Measurements from ENCODE around the gene SELENON. TPM values are rescaled to one million over a fixed set of nuclear protein-coding genes. Genes with fewer than 3 reads are reported as not detected.

SELENON gene
- total RNA-seq, 1 experiment from 2014 or later = 57.2 TPM

DNA sequence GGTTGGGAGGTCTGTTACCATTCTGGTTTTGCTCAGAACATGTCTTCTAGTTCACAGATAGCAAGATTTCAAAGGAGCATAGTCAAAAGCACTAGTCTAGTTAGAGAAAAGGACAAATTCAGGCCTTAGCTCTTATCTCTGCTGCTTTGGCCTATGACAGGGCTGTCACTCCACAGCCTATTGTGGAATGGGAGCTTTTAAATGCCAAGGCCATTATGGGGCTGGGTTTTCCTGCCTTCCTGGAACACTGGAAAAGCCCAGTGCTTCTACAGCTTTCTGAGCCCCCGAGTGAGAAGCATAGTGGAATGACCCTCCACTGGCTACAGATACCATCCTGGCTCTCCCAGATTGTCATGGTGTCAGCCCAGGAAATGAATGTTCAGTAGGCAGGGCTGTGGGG lies 29.1 kb downstream of the SELENON start:
- Histone ChIP-seq H3K36me3 (ENCODE audit: control insufficient read depth, insufficient read depth, low read length) (peaks cover 38% of the 10 kb centered on the region), H3K4me3 (ENCODE audit: low read depth in 2 of 2, low read length in 2 of 2) (no peak overlapping the region), H3K27me3 (ENCODE audit: control insufficient read depth, insufficient read depth, low read length) (no peaks in the 10 kb centered on the region), H3K9me3 (ENCODE audit: control insufficient read depth, insufficient read depth, low read depth, low read length) (no peaks in the 10 kb centered on the region), H3K4me1 (ENCODE audit: control insufficient read depth, insufficient read depth, low read length) (no peaks in the 10 kb centered on the region), H3K27ac (ENCODE audit: low read length) (no peak overlapping the region)
- POLR2A ChIA-PET = no interaction called here
- BruUV-seq (replicated peaks) = no TSS peak
- intact Hi-C loops (cut with micrococcal nuclease; ENCODE audit: unreplicated experiment) = no loop called here
- TF ChIP-seq, protein P1, sequence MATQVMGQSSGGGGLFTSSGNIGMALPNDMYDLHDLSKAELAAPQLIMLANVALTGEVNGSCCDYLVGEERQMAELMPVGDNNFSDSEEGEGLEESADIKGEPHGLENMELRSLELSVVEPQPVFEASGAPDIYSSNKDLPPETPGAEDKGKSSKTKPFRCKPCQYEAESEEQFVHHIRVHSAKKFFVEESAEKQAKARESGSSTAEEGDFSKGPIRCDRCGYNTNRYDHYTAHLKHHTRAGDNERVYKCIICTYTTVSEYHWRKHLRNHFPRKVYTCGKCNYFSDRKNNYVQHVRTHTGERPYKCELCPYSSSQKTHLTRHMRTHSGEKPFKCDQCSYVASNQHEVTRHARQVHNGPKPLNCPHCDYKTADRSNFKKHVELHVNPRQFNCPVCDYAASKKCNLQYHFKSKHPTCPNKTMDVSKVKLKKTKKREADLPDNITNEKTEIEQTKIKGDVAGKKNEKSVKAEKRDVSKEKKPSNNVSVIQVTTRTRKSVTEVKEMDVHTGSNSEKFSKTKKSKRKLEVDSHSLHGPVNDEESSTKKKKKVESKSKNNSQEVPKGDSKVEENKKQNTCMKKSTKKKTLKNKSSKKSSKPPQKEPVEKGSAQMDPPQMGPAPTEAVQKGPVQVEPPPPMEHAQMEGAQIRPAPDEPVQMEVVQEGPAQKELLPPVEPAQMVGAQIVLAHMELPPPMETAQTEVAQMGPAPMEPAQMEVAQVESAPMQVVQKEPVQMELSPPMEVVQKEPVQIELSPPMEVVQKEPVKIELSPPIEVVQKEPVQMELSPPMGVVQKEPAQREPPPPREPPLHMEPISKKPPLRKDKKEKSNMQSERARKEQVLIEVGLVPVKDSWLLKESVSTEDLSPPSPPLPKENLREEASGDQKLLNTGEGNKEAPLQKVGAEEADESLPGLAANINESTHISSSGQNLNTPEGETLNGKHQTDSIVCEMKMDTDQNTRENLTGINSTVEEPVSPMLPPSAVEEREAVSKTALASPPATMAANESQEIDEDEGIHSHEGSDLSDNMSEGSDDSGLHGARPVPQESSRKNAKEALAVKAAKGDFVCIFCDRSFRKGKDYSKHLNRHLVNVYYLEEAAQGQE (IDR thresholded peaks at IDR 0.05; ENCODE audit: insufficient read depth in 1 of 2, low read depth in 2 of 2, low read length in 1 of 2) = no peak
- TF ChIP-seq CTCF (IDR thresholded peaks at IDR 0.05) (no peak), SIN3A (IDR thresholded peaks at IDR 0.05; ENCODE audit: borderline replicate concordance, insufficient read depth, low read depth, low read length) (no peak), TCF7L2 (IDR thresholded peaks at IDR 0.05; ENCODE audit: low read depth, low read length) (no peak)
- no peak for ATAC-seq
- DNase-seq (ENCODE audit: low read depth, low spot score) = no peak
- CTCF ChIA-PET = no interaction called here
- in situ Hi-C loops (cut with HindIII; ENCODE audit: low pct_unique_long_range_greater_than_20kb, low sequenced_read_pairs) = no loop called here

DNA sequence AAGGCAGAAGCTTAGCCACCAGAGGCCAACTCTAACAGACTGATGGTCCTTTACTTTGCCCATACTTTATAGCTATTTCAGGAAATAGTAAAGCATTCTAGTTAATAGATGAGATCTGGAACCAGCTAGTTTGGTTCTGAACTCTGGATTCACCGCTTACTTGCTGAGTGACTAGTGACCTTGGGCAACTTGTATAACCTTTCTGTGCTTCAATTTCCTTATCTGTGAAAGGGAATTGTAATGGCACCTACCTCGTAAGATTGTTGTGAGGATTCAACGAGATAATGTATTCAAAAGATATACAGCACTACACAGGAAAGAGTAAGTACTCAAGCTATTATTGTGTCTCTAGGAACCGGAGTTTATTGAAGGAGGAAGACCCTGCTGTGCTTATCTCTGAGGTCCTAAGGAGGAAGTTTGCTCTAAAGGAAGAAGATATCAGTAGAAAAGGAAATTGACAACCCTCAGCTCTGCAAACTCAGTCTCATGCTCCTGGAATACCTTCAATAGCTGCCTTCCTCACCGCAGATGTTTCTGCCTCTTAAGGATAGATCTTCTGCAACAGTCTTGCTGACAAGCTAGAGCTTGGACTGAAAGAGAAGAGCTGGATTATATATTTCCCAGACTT lies 31.7 kb downstream of the SELENON start:
- ChIA-PET CTCF (no interaction called here), POLR2A (no interaction called here)
- in situ Hi-C loops (cut with HindIII; ENCODE audit: low pct_unique_long_range_greater_than_20kb, low sequenced_read_pairs) = no loop called here
- DNase-seq (ENCODE audit: low read depth, low spot score) (no peak), ATAC-seq (no peak)
- Histone ChIP-seq H3K9me3 (ENCODE audit: control insufficient read depth, insufficient read depth, low read depth, low read length) (no peaks in the 10 kb centered on the region), H3K36me3 (ENCODE audit: control insufficient read depth, insufficient read depth, low read length) (peaks cover 39% of the 10 kb centered on the region), H3K4me3 (ENCODE audit: low read depth in 2 of 2, low read length in 2 of 2) (no peak overlapping the region), H3K4me1 (ENCODE audit: control insufficient read depth, insufficient read depth, low read length) (peaks cover 5% of the 10 kb centered on the region; the same call in 1 of the 2 replicates), H3K27ac (ENCODE audit: low read length) (no peak overlapping the region), H3K27me3 (ENCODE audit: control insufficient read depth, insufficient read depth, low read length) (no peaks in the 10 kb centered on the region)
- no peak for TF ChIP-seq SIN3A (IDR thresholded peaks at IDR 0.05; ENCODE audit: borderline replicate concordance, insufficient read depth, low read depth, low read length)
- TF ChIP-seq POLR2AphosphoS5 (IDR thresholded peaks at IDR 0.05; ENCODE audit: low read depth, low read length) = no peak
- TF ChIP-seq, protein P1 (IDR thresholded peaks at IDR 0.05; ENCODE audit: insufficient read depth in 1 of 2, low read depth in 2 of 2, low read length in 1 of 2) = no peak
- TF ChIP-seq CTCF (IDR thresholded peaks at IDR 0.05) = no peak
- no peak for TF ChIP-seq TCF7L2 (IDR thresholded peaks at IDR 0.05; ENCODE audit: low read depth, low read length)
- no TSS peak for BruUV-seq (replicated peaks)
- intact Hi-C loops (cut with micrococcal nuclease; ENCODE audit: unreplicated experiment) = loop anchor here (10.0 kb wide), 1 partner anchor 163 kb away; the partner anchor contains the start of gene PAFAH2
